Measurements from ENCODE around the gene TTC4. TPM values are rescaled to one million over a fixed set of nuclear protein-coding genes. Genes with fewer than 3 reads are reported as not detected.

Gene TTC4
- total and polyA plus RNA-seq, 2 donors from 2014 or later, result 18.0 to 21.5 TPM

GRCh38 chr1:54678776-54679643, 36.7 kb upstream of the TTC4 start:
- intact Hi-C loops (cut with DNase I), result no loop called here
- DNase-seq (no peak), FAIRE-seq (no peak)
- Histone ChIP-seq H3K9me3 (ENCODE audit: control insufficient read depth in 2 of 3, insufficient read depth in 1 of 3, low read length in 3 of 3) (no peaks in the 10 kb centered on the region), H3K36me3 (ENCODE audit: control insufficient read depth in 2 of 3, insufficient read depth in 3 of 3, low read length in 3 of 3) (peaks cover 0 to 3% (median 0%) of the 10 kb centered on the region in 3 donors), H3K4me3 (ENCODE audit: low read length in 3 of 3) (no peak overlapping the region), H3K9ac (ENCODE audit: low read length in 3 of 3) (no peak overlapping the region), H3K27ac (ENCODE audit: low read depth in 2 of 2, low read length in 2 of 2) (no peak overlapping the region), H3K4me1 (ENCODE audit: control insufficient read depth in 2 of 3, insufficient read depth in 2 of 3, low read depth in 1 of 3, low read length in 3 of 3) (no peaks in the 10 kb centered on the region), H3K27me3 (ENCODE audit: control insufficient read depth, insufficient read depth, low read length) (no peaks in the 10 kb centered on the region)
- no peak for TF ChIP-seq CTCF (IDR thresholded peaks at IDR 0.05; ENCODE audit: borderline replicate concordance, extremely low read depth, insufficient read depth)

- no peak overlapping the region for H3K27ac ChIP-seq (ENCODE audit: low read depth in 2 of 2, low read length in 2 of 2)
- intact Hi-C loops (cut with DNase I), result no loop called here
- DNase-seq (no peak), FAIRE-seq (no peak)
- H3K9ac ChIP-seq (ENCODE audit: low read length in 3 of 3), result no peak overlapping the region
- H3K27me3 ChIP-seq (ENCODE audit: control insufficient read depth, insufficient read depth, low read length), result no peaks in the 10 kb centered on the region
- no peak overlapping the region for H3K4me3 ChIP-seq (ENCODE audit: low read length in 3 of 3)
- no peaks in the 10 kb centered on the region for H3K9me3 ChIP-seq (ENCODE audit: control insufficient read depth in 2 of 3, insufficient read depth in 1 of 3, low read length in 3 of 3)
- peaks cover 0 to 3% (median 0%) of the 10 kb centered on the region in 3 donors for H3K4me1 ChIP-seq (ENCODE audit: control insufficient read depth in 2 of 3, insufficient read depth in 2 of 3, low read depth in 1 of 3, low read length in 3 of 3)
- no peak for TF ChIP-seq CTCF (IDR thresholded peaks at IDR 0.05; ENCODE audit: borderline replicate concordance, extremely low read depth, insufficient read depth)
- peaks cover 0 to 3% (median 0%) of the 10 kb centered on the region in 3 donors for H3K36me3 ChIP-seq (ENCODE audit: control insufficient read depth in 2 of 3, insufficient read depth in 3 of 3, low read length in 3 of 3)
Observed at GRCh38 chr1:54679706-54680105, 36.0 kb upstream of the TTC4 start.

- H3K9me3 ChIP-seq (ENCODE audit: control insufficient read depth in 2 of 3, insufficient read depth in 1 of 3, low read length in 3 of 3), result no peaks in the 10 kb centered on the region
Observed at GRCh38 chr1:54680387-54680786, 35.3 kb upstream of the TTC4 start.

More at GRCh38 chr1:54680387-54680786, 35.3 kb upstream of the TTC4 start:
- TF ChIP-seq CTCF (IDR thresholded peaks at IDR 0.05; ENCODE audit: borderline replicate concordance, extremely low read depth, insufficient read depth), result no peak
- Histone ChIP-seq H3K27ac (ENCODE audit: low read depth in 2 of 2, low read length in 2 of 2) (no peak overlapping the region), H3K36me3 (ENCODE audit: control insufficient read depth in 2 of 3, insufficient read depth in 3 of 3, low read length in 3 of 3) (peaks cover 0 to 3% (median 0%) of the 10 kb centered on the region in 3 donors), H3K4me1 (ENCODE audit: control insufficient read depth in 2 of 3, insufficient read depth in 2 of 3, low read depth in 1 of 3, low read length in 3 of 3) (peaks cover 0 to 3% (median 0%) of the 10 kb centered on the region in 3 donors), H3K4me3 (ENCODE audit: low read length in 3 of 3) (no peak overlapping the region), H3K27me3 (ENCODE audit: control insufficient read depth, insufficient read depth, low read length) (no peaks in the 10 kb centered on the region), H3K9ac (ENCODE audit: low read length in 3 of 3) (no peak overlapping the region)
- intact Hi-C loops (cut with DNase I), result no loop called here
- FAIRE-seq, result no peak
- no peak for DNase-seq
